GM18498 (cell line): Measurements from ENCODE around the gene KIF14.
"Not testable (repeated sequence)": the region's sequence is repeated elsewhere in the genome, so short reads cannot be mapped to it uniquely, and the experiment has no call there.

ENCODE experiments used
- ATAC-seq: cut with Tn5 transposase; IDR thresholded peaks from one replicate; pipeline ENCODE4 v1.9.1; 2021; ENCODE audit warnings: mild to moderate bottlenecking, moderate library complexity; ENCODE audit not compliant: unreplicated experiment

Gene KIF14

GRCh38 chr1:200636681-200637080 lies 16.1 kb upstream of the KIF14 start:
- ATAC-seq: no peak

- peak; percentile 70 for ATAC-seq
Measured at GRCh38 chr1:200634261-200635122, 13.9 kb upstream of the KIF14 start.

GRCh38 chr1:200631375-200631774 lies 10.8 kb upstream of the KIF14 start:
- no peak for ATAC-seq

DNA sequence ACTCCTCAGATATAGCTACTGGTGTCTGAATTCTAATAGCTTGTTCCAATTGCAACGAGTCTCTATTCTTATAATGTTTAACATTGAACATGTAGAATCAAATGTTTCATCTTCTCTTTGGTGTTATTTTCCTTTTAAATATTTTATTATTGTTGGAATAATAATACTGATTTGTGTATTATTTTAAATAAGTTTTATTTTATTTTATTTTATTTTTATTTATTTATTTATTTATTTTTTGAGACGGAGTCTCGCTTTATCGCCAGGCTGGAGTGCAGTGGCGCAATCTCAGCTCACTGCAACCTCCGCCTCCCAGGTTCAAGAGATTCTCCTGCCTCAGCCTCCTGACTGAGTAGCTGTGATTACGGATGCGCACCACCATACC lies 10.0 kb upstream of the KIF14 start:
- ATAC-seq: not testable (repeated sequence)

DNA sequence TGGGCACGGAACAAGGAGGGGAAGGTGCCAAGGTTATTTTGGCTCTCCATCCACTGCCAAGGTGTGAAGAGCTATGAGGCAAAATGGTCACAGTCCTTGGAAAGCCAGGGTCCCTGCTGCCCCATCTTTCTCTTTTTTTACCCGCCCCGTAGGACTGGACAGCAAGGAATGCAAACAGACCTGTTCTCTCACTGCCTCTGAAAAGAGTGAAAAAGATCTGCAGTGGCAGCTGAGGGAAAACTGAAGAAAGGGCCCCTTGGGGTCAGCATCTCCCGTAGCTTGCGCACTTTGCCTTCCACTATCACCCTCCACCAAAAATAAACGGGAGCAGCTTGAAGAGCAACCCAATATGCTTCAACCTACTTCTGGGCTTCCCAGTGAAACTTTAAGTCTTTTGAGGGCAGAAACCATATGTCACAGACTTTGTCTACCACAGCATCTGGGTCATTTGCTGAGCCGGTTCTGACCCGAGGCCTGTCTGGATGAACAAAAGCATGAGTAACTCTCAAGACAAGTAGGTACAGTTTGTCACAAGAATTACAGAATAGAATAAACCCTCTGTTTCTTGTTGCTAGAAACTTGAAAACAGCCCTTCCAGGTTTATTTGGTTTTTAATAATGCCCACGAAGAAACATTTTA lies 9.4 kb upstream of the KIF14 start:
- no peak for ATAC-seq

DNA sequence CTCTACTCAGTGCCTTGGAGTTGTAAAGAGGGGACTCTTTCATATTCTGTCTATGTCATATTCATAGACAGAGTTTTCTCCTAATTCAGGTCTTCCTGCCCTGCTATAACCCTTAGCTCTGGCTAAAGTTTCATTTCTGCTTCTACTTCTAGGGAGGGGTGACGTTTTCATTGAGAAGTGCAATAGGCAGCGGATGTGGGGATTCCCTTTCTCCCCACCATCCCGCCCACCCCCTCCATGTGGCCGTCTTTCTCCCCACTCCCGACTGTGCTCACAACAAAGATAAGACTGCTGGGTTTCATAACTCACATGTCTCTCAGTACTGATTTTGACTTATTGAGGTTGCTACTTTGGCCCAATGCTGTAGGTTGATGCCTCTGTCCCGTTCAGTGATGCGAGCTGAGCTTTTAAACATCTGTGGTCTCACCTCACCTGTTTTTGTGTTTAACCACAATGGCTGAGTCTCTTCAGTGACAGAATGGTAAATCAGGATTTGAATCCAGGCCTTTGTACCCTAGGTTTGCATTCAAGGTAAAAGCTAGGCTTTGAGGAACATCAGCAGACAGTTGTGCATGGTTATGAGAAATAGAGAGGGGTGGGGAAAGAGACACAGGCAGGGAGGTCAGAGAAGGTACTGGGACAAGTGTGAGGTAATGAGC lies 7.8 kb upstream of the KIF14 start:
- peak; percentile 81 for ATAC-seq

DNA sequence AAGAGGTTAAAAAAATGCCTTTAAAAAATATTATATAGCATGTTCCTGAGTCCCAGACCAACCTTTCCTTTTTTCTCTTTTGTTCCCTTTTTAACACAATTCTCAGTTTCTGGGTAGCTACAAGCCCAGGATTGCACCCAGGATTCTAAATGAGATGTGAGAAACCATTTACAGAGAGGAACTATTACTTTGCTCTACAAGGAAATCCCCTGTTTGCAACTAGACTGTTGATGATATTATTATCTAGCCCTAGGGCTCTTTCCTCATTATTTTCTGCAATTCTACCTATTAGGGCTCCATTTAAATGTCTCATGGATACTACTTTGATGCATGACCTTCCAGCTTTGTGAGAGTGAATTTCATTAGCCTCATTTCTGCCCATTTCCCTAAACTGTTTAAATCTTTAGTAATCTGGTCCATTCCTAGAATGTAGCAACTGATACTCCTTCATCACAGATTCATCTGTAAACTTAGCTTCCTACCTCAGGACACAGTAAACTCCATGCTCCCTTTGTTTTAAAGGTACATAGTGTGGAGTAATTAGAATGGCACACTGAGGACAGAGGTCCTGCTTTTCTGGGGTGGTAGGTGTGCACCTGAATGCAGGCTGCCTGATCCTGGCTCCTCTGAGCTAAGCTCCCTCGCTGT lies 7.1 kb upstream of the KIF14 start:
- peak; percentile 24 for ATAC-seq

GRCh38 chr1:200626853-200627534 lies 6.4 kb upstream of the KIF14 start:
- ATAC-seq: no peak

DNA sequence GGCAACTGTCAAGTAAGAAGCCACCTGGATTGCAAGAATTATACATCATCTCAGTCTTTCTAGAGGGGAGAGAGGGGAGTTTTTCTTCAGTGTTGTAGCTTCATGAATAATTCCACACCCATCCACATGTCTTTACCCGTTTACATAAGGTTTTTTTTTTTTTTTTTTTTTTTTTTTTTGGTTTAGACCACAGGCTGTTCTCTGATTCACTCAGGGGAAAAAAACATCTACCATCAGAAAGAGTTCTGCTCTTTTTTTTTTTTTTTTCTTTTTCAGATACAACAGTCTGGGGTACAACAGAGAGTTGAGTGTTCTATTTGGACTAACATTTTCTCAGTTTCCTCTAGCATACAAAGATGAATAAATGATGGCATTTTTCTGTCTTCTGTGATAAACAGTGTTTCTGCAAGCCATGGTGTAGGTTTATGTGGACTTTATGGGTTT lies 4.9 kb upstream of the KIF14 start:
- no peak for ATAC-seq

GRCh38 chr1:200624679-200625335 lies 4.3 kb upstream of the KIF14 start:
- no peak for ATAC-seq

DNA sequence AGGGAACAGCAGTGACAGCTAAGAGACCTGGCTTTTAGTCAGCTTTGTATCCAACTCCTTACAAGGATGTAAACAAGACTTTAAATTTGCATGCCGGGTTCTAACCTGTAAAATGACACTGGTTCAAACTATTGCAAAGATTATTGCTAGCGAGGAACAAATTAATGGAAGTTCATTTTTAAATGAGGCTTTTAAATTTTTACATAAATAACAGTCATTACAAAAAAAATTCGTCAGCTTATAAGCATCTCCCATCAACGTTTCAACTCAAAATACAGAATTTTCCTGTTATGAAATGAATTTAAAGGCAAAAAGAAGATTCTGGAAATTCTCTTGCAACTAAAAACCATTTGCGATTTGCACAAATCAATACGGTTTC lies 668 bp downstream of the KIF14 start:
- no peak for ATAC-seq

GRCh38 chr1:200610846-200611245 lies 9.7 kb downstream of the KIF14 start:
- ATAC-seq: no peak

DNA sequence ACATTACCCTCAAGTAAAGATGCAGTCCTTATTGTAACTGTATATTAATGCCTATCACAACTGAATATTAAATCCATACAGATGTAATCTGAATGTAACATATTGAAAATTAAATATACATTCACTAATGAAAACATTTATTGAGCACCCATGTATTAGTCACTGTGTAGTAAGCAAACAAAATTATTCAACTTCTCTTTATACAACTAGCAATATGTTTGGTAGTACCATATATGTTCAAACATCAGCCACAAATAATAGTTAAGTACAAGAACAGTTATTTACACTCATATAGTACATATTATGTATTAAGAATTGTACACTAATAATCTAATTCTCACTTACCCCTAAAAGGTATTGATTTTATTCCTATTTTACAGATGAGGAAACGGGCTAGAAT lies 17.9 kb downstream of the KIF14 start:
- ATAC-seq: no peak

DNA sequence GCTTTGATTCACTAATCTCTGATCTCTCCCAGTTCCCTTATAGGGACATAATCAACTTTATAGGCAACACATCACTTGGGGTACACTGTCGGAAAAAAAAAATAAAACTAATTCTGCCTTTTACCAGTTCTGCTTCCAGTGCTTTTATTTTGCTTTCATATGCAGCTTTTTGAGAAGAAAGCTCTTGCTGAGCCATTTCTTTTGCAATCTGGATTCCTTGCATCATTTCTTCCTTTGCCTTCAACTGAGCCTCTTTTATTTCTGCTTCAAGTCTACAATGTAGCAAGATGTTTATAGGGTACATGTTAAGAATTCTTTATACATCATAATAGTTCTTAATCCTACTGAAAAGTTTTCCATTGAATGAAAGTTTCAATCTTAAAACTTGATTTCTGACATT lies 30.6 kb downstream of the KIF14 start:
- no peak for ATAC-seq

GRCh38 chr1:200588698-200589097 lies 31.9 kb downstream of the KIF14 start:
- no peak for ATAC-seq

GRCh38 chr1:200564319-200564718 lies 56.2 kb downstream of the KIF14 start:
- no peak for ATAC-seq

GRCh38 chr1:200561856-200562214 lies 58.7 kb downstream of the KIF14 start:
- ATAC-seq: no peak

GRCh38 chr1:200558866-200559459 lies 61.6 kb downstream of the KIF14 start:
- peak; percentile 62 for ATAC-seq

DNA sequence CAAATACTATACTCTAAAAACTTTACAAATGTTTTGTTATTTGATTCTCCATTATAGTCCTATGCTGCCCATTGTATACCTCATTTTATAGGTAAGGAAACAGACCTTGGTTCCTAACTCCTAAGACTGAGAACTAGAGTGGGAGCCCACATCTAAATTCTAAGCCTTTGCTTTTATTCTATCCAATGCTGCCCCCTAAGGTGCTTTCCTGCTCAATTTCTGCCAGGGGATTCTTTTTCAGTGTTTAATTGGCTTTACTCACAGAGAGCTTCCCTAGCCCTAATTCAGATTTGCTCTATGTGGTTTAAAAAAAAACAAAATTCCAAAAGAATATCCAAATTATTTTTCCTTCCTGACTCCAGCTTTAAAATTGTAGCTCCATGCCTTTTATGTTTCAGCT lies 64.5 kb downstream of the KIF14 start:
- no peak for ATAC-seq

DNA sequence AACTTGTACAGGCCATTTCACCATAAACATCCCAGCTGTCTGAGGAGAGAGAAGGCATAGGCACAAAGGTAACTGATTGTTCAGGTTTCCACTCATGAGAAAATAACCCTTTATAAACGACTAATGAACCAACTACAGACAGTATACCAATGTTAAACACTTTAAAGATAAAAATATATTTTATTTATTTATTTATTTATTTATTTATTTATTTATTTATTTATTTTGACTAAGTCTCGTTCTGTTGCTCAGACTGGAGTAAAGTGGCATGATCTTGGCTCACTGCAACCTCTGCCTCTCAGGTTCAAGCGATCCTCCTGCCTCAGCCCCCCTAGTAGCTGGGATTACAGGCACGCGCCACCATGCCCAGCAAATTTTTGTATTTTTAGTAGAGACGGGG lies 67.8 kb downstream of the KIF14 start:
- not testable (repeated sequence) for ATAC-seq
